ENCODE results near the gene ASRGL1. TPM values are rescaled to one million over a fixed set of nuclear protein-coding genes. Genes with fewer than 3 reads are reported as not detected.

ASRGL1 gene
- total RNA-seq, 1 experiment from 2014 or later, result 51.6 TPM

- TF ChIP-seq SMAD4 (CRISPR knock-in tag; IDR thresholded peaks at IDR 0.05), result no peak
- TF ChIP-seq ESRRA (CRISPR knock-in tag; IDR thresholded peaks at IDR 0.05; ENCODE audit: borderline replicate concordance), result no peak
- peak; percentile 61 for TF ChIP-seq CTCF (IDR thresholded peaks at IDR 0.05)
- no peak for TF ChIP-seq CREB1 (CRISPR knock-in tag; IDR thresholded peaks at IDR 0.05)
- TF ChIP-seq, protein P1, sequence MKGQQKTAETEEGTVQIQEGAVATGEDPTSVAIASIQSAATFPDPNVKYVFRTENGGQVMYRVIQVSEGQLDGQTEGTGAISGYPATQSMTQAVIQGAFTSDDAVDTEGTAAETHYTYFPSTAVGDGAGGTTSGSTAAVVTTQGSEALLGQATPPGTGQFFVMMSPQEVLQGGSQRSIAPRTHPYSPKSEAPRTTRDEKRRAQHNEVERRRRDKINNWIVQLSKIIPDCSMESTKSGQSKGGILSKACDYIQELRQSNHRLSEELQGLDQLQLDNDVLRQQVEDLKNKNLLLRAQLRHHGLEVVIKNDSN (CRISPR knock-in tag; IDR thresholded peaks at IDR 0.05), result 0 out of 2 replicates have a peak, but pooled peaks have one; percentile 40
- TF ChIP-seq FOXP1 (CRISPR knock-in tag; IDR thresholded peaks at IDR 0.05; ENCODE audit: borderline replicate concordance), result no peak
- no peak for TF ChIP-seq NFYB (CRISPR knock-in tag; conservative IDR thresholded peaks at IDR 0.05; ENCODE audit: low read depth)
- TF ChIP-seq ETV6 (CRISPR knock-in tag; IDR thresholded peaks at IDR 0.05), result no peak; the same call in 1 of the 2 replicates
- no peak for TF ChIP-seq HMGA2 (CRISPR knock-in tag; IDR thresholded peaks at IDR 0.05)
- no peak for TF ChIP-seq MYBL2 (CRISPR knock-in tag; IDR thresholded peaks at IDR 0.05)
- TF ChIP-seq, protein P2, sequence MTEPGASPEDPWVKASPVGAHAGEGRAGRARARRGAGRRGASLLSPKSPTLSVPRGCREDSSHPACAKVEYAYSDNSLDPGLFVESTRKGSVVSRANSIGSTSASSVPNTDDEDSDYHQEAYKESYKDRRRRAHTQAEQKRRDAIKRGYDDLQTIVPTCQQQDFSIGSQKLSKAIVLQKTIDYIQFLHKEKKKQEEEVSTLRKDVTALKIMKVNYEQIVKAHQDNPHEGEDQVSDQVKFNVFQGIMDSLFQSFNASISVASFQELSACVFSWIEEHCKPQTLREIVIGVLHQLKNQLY (CRISPR knock-in tag; IDR thresholded peaks at IDR 0.05), result no peak
- TF ChIP-seq ZNF263 (CRISPR knock-in tag; IDR thresholded peaks at IDR 0.05; ENCODE audit: low read depth), result no peak
- H3K27me3 Mint-ChIP-seq (ENCODE audit: low read depth), result no peaks in the 10 kb centered on the region
- POLR2A ChIA-PET, result interaction anchor here (0.9 to 1.8 kb wide), 6 partner anchors 11 to 197 kb away, joined by 3 to 9 read pairs (median 6); partner anchors contain the start of genes AHNAK, EEF1G and TUT1
- CTCF ChIA-PET, result interaction anchor here (0.5 to 5.9 kb wide), 58 partner anchors 9 to 392 kb away, joined by 3 to 279 read pairs (median 5); partner anchors contain the start of genes AHNAK, ASRGL1, B3GAT3 and C11orf98
- peak; percentile 78 for DNase-seq (ENCODE audit: low spot score)
- no peaks in the 10 kb centered on the region for H3K9me3 Mint-ChIP-seq
- peaks cover 22% of the 10 kb centered on the region for H3K4me1 Mint-ChIP-seq
- no peaks in the 10 kb centered on the region for H3K36me3 Mint-ChIP-seq
- peak overlapping the region; percentile 59 for H3K4me3 Mint-ChIP-seq
- H3K27ac Mint-ChIP-seq, result no peak overlapping the region; the same call in 1 of the 2 replicates
- peak; percentile 71 for ATAC-seq
Measured at GRCh38 chr11:62394825-62395538, 57.7 kb downstream of the ASRGL1 start.

GRCh38 chr11:62395885-62396551 lies 58.8 kb downstream of the ASRGL1 start:
- POLR2A ChIA-PET, result interaction anchor here (0.5 to 1.8 kb wide), 5 partner anchors 150 to 416 kb away, joined by 6 to 9 read pairs (median 6); partner anchors contain the start of genes AHNAK and TUT1
- no peak for ATAC-seq
- no peak overlapping the region for H3K27ac Mint-ChIP-seq
- TF ChIP-seq ZNF317 (CRISPR knock-in tag; IDR thresholded peaks at IDR 0.05; ENCODE audit: borderline replicate concordance, low read depth), result no peak
- TF ChIP-seq, protein P2 (CRISPR knock-in tag; IDR thresholded peaks at IDR 0.05), result no peak
- TF ChIP-seq, protein P3, sequence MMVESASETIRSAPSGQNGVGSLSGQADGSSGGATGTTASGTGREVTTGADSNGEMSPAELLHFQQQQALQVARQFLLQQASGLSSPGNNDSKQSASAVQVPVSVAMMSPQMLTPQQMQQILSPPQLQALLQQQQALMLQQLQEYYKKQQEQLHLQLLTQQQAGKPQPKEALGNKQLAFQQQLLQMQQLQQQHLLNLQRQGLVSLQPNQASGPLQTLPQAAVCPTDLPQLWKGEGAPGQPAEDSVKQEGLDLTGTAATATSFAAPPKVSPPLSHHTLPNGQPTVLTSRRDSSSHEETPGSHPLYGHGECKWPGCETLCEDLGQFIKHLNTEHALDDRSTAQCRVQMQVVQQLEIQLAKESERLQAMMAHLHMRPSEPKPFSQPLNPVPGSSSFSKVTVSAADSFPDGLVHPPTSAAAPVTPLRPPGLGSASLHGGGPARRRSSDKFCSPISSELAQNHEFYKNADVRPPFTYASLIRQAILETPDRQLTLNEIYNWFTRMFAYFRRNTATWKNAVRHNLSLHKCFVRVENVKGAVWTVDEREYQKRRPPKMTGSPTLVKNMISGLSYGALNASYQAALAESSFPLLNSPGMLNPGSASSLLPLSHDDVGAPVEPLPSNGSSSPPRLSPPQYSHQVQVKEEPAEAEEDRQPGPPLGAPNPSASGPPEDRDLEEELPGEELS (CRISPR knock-in tag; IDR thresholded peaks at IDR 0.05), result no peak
- no peak for TF ChIP-seq CBFB (CRISPR knock-in tag; IDR thresholded peaks at IDR 0.05; ENCODE audit: low read depth)
- TF ChIP-seq SP1 (CRISPR knock-in tag; conservative IDR thresholded peaks at IDR 0.05), result no peak
- no peak for TF ChIP-seq GTF2I (CRISPR knock-in tag; conservative IDR thresholded peaks at IDR 0.05)
- TF ChIP-seq FOXJ3 (CRISPR knock-in tag; IDR thresholded peaks at IDR 0.05; ENCODE audit: borderline replicate concordance), result no peak
- no peak for TF ChIP-seq JUN (CRISPR knock-in tag; IDR thresholded peaks at IDR 0.05)
- TF ChIP-seq ZNF396 (CRISPR knock-in tag; IDR thresholded peaks at IDR 0.05; ENCODE audit: borderline replicate concordance), result no peak
- TF ChIP-seq ZNF416 (CRISPR knock-in tag; IDR thresholded peaks at IDR 0.05), result no peak
- TF ChIP-seq FOXP1 (CRISPR knock-in tag; IDR thresholded peaks at IDR 0.05; ENCODE audit: borderline replicate concordance), result no peak
- TF ChIP-seq, protein P4, sequence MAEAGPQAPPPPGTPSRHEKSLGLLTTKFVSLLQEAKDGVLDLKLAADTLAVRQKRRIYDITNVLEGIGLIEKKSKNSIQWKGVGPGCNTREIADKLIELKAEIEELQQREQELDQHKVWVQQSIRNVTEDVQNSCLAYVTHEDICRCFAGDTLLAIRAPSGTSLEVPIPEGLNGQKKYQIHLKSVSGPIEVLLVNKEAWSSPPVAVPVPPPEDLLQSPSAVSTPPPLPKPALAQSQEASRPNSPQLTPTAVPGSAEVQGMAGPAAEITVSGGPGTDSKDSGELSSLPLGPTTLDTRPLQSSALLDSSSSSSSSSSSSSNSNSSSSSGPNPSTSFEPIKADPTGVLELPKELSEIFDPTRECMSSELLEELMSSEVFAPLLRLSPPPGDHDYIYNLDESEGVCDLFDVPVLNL (CRISPR knock-in tag; IDR thresholded peaks at IDR 0.05; ENCODE audit: borderline replicate concordance, low read depth), result no peak
- no peak for TF ChIP-seq ZNF671 (CRISPR knock-in tag; IDR thresholded peaks at IDR 0.05)
- TF ChIP-seq E2F1 (CRISPR knock-in tag; IDR thresholded peaks at IDR 0.05), result no peak
- TF ChIP-seq ATF1 (CRISPR knock-in tag; IDR thresholded peaks at IDR 0.05), result no peak

More at GRCh38 chr11:62395885-62396551, 58.8 kb downstream of the ASRGL1 start:
- Mint-ChIP-seq H3K4me3 (no peak overlapping the region), H3K27me3 (ENCODE audit: low read depth) (no peaks in the 10 kb centered on the region), H3K9me3 (no peaks in the 10 kb centered on the region), H3K4me1 (peaks cover 22% of the 10 kb centered on the region), H3K36me3 (no peaks in the 10 kb centered on the region)
- CTCF ChIA-PET, result interaction anchor here (0.8 to 5.9 kb wide), 24 partner anchors 10 to 298 kb away, joined by 3 to 279 read pairs (median 12); partner anchors contain the start of genes AHNAK, ASRGL1, EEF1G and SCGB1A1
- no peak for DNase-seq (ENCODE audit: low spot score)

Data from WTC11 (cell line).